GM23338 (cell line): ENCODE measurements around the gene TLE1. TPM values are rescaled to one million over a fixed set of nuclear protein-coding genes. Genes with fewer than 3 reads are reported as not detected.

Source experiments
- ATAC-seq: fragments of 200-7000 bp; cut with Tn5 transposase; 3 replicates; pipeline ENCODE4 v1.9.1; 2020
- DNase-seq: peaks from one replicate; pipeline ENCODE4 v3.0.0-alpha.2; 2015; ENCODE audit warnings: low spot score
- H2AFZ ChIP-seq: fragments of 200-600 bp; sonication (generic); 2 replicates; pipeline ENCODE4 v1.8.0; 2016; ENCODE audit warnings: antibody characterized with exemption, mild to moderate bottlenecking, moderate library complexity
- H3F3A ChIP-seq: fragments of 200-600 bp; sonication (generic); replicated peaks from 2 replicates; pipeline ENCODE4 v1.8.0; 2017; ENCODE audit warnings: antibody characterized with exemption, mixed run types, low read depth
- H3K27ac ChIP-seq: fragments of 200-600 bp; sonication (generic); 2 replicates; pipeline ENCODE4 v1.6.1; 2016; ENCODE audit warnings: low read depth
- H3K27me3 ChIP-seq: fragments of 200-600 bp; sonication (generic); 2 replicates; pipeline ENCODE4 v1.8.0; 2016; ENCODE audit warnings: mild to moderate bottlenecking, mixed run types, moderate library complexity; ENCODE audit not compliant: insufficient read depth
- H3K36me3 ChIP-seq: fragments of 200-600 bp; sonication (generic); 2 replicates; pipeline ENCODE4 v1.8.0; 2016; ENCODE audit warnings: mild to moderate bottlenecking; ENCODE audit not compliant: insufficient read depth
- H3K4me1 ChIP-seq: fragments of 200-600 bp; sonication (generic); 2 replicates; pipeline ENCODE4 v1.8.0; 2016; ENCODE audit warnings: mild to moderate bottlenecking, moderate library complexity; ENCODE audit not compliant: insufficient read depth
- H3K4me2 ChIP-seq: fragments of 200-600 bp; sonication (generic); 2 replicates; pipeline ENCODE4 v1.7.1; 2017; ENCODE audit warnings: mixed run types
- H3K4me3 ChIP-seq: fragments of 200-600 bp; sonication (generic); 2 replicates; pipeline ENCODE4 v1.6.1; 2016; ENCODE audit warnings: mixed run types
- H3K79me2 ChIP-seq: fragments of 200-600 bp; sonication (generic); replicated peaks from 2 replicates; pipeline ENCODE4 v1.8.0; 2017; ENCODE audit warnings: mild to moderate bottlenecking; ENCODE audit not compliant: insufficient read depth
- H3K9me2 ChIP-seq: fragments of 200-600 bp; sonication (generic); 2 replicates; pipeline ENCODE4 v1.8.0; 2017; ENCODE audit not compliant: insufficient read depth
- H4K20me1 ChIP-seq: fragments of 200-600 bp; sonication (generic); replicated peaks from 2 replicates; pipeline ENCODE4 v1.8.0; 2017; ENCODE audit warnings: mild to moderate bottlenecking; ENCODE audit not compliant: insufficient read depth
- H3K27ac Mint-ChIP-seq: 2 replicates; pipeline ENCODE4 v1.8.0; 2020; ENCODE audit warnings: inconsistent platforms, mild to moderate bottlenecking, moderate library complexity, mixed read lengths
- H3K27me3 Mint-ChIP-seq: 3 replicates; pipeline ENCODE4 v1.8.0; 2022; ENCODE audit warnings: low read depth, mild to moderate bottlenecking, moderate library complexity, mixed read lengths, inconsistent platforms; ENCODE audit not compliant: insufficient read depth, poor library complexity
- H3K36me3 Mint-ChIP-seq: 3 replicates; pipeline ENCODE4 v1.8.0; 2021; ENCODE audit warnings: low read depth, mild to moderate bottlenecking, inconsistent platforms, moderate library complexity, mixed read lengths
- H3K4me1 Mint-ChIP-seq: 3 replicates; pipeline ENCODE4 v1.8.0; 2020; ENCODE audit warnings: mild to moderate bottlenecking, inconsistent platforms, mixed read lengths
- H3K4me3 Mint-ChIP-seq: 3 replicates; pipeline ENCODE4 v1.8.0; 2021; ENCODE audit warnings: moderate library complexity, mild to moderate bottlenecking, inconsistent platforms, mixed read lengths
- H3K9me3 Mint-ChIP-seq: 3 replicates; pipeline ENCODE4 v1.8.0; 2020; ENCODE audit warnings: moderate library complexity, mild to moderate bottlenecking, inconsistent platforms, mixed read lengths
- CREB1 ChIP-seq: fragments of 250-450 bp; sonication (Bioruptor Pico); IDR thresholded peaks from 2 replicates; pipeline ENCODE4 v1.5.0; 2020; ENCODE audit warnings: low read depth, mild to moderate bottlenecking, moderate library complexity
- CTCF ChIP-seq, 2 experiments: fragments of 200-600 bp in 1 of 2; sonication (generic) in 1 of 2; conservative IDR thresholded peaks; 2 replicates each; pipeline versions ENCODE4 v1.5.1 to v1.6.1; 2016 to 2017; ENCODE audit warnings: antibody characterized with exemption in 2 of 2, low read depth in 2 of 2, mild to moderate bottlenecking in 2 of 2, moderate library complexity in 1 of 2
- EZH2 ChIP-seq: fragments of 200-600 bp; sonication (generic); IDR thresholded peaks from one replicate; pipeline ENCODE4 v1.8.0; 2017; ENCODE audit warnings: antibody characterized with exemption, mild to moderate bottlenecking, low read depth; ENCODE audit not compliant: unreplicated experiment
- EZH2phosphoT487 ChIP-seq: fragments of 200-600 bp; sonication (generic); IDR thresholded peaks from one replicate; pipeline ENCODE4 v1.8.1; 2018; ENCODE audit warnings: antibody characterized with exemption; ENCODE audit not compliant: unreplicated experiment
- JUNB ChIP-seq: IDR thresholded peaks from one replicate; pipeline ENCODE4 v1.6.1; 2016; ENCODE audit warnings: antibody characterized with exemption; ENCODE audit not compliant: unreplicated experiment
- NANOG ChIP-seq: IDR thresholded peaks from 2 replicates; pipeline ENCODE4 v1.6.1; 2016; ENCODE audit warnings: antibody characterized with exemption, borderline replicate concordance
- POLR2AphosphoS5 ChIP-seq: IDR thresholded peaks from 2 replicates; pipeline ENCODE4 v1.6.1; 2016; ENCODE audit warnings: antibody characterized with exemption, low read depth
- REST ChIP-seq: IDR thresholded peaks from one replicate; pipeline ENCODE4 v1.6.1; 2018; ENCODE audit warnings: antibody characterized with exemption; ENCODE audit not compliant: unreplicated experiment
- STAT1 ChIP-seq: IDR thresholded peaks from one replicate; pipeline ENCODE4 v1.6.1; 2016; ENCODE audit warnings: antibody characterized with exemption; ENCODE audit not compliant: unreplicated experiment
- ZNF114 ChIP-seq: fragments of 250-450 bp; sonication (Bioruptor Pico); IDR thresholded peaks from 2 replicates; pipeline ENCODE4 v1.5.0; 2020; ENCODE audit warnings: mild to moderate bottlenecking, moderate library complexity
- ZNF331 ChIP-seq: fragments of 250-450 bp; sonication (Bioruptor Pico); IDR thresholded peaks from 2 replicates; pipeline ENCODE4 v1.5.0; 2020; ENCODE audit warnings: low read depth, mild to moderate bottlenecking, moderate library complexity
- ZNF462 ChIP-seq: fragments of 250-450 bp; sonication (Bioruptor Pico); IDR thresholded peaks from 2 replicates; pipeline ENCODE4 v1.5.0; 2020; ENCODE audit warnings: mild to moderate bottlenecking, moderate library complexity
- polyA plus RNA-seq: library from polyadenylated mRNA; unstranded; fragments of >200 nt; fragmentation: Nextera tagmentation; extraction: Ambion mirVana; gene quantifications from 2 replicates; pipeline ENCODE4 v1.2.1, GENCODE V29; 2016
- total RNA-seq: library from RNA; depleted of rRNA; stranded (reverse); fragments of >200 nt; shearing (Covaris generic); gene quantifications from 2 replicates; pipeline ENCODE4 v1.2.3, GENCODE V29; 2014
- TF ChIP-seq, protein P1 (sequence below): IDR thresholded peaks from 2 replicates; pipeline ENCODE4 v1.6.1; 2016; ENCODE audit warnings: antibody characterized with exemption

TLE1 gene
- total and polyA plus RNA-seq, 2 experiments from 2014 or later, result 58.1 to 132 TPM

DNA sequence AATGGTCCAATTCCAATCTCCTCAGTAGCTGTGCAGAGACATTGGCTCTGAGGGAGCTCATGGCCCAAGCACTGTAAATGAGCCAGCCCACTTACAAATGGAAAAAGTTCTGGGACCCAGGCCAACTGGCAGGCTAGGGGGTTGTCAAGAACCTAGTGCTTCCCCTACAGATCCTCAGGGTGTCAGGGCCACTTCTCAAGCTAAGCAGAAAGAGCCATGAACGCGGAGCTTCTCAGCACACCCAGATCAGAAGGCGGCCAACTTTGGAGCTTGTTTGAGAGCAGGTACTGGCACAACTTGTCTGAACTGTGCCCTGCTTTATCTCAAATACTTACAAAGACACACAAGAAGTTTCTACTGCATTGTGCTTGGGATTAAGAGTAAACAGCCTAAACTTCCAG lies 17.5 kb downstream of the TLE1 start:
- no peak overlapping the region for H3K27ac ChIP-seq
- no peak overlapping the region for H3K4me2 ChIP-seq
- Mint-ChIP-seq H3K27ac (no peak overlapping the region), H3K4me1 (peaks cover 62% of the 10 kb centered on the region), H3K36me3 (peaks cover 74% of the 10 kb centered on the region), H3K27me3 (peaks cover 9% of the 10 kb centered on the region), H3K4me3 (no peak overlapping the region), H3K9me3 (no peaks in the 10 kb centered on the region)
- H3K36me3 ChIP-seq, result peaks cover 20% of the 10 kb centered on the region; the same call in 1 of the 2 replicates
- H3F3A ChIP-seq, result 0 out of 2 replicates have a peak, but pooled peaks cover 12% of the 10 kb centered on the region
- no peaks in the 10 kb centered on the region for H3K9me2 ChIP-seq
- H4K20me1 ChIP-seq, result peaks cover 68% of the 10 kb centered on the region
- no peak overlapping the region for H3K4me3 ChIP-seq
- peaks cover 100% of the 10 kb centered on the region for H3K79me2 ChIP-seq
- DNase-seq (no peak), ATAC-seq (no peak)
- peaks cover 51% of the 10 kb centered on the region for H3K4me1 ChIP-seq
- H3K27me3 ChIP-seq, result no peaks in the 10 kb centered on the region
- no peak overlapping the region for H2AFZ ChIP-seq
- TF ChIP-seq NANOG (no peak), EZH2 (no peak), POLR2AphosphoS5 (no peak), ZNF331 (CRISPR knock-in tag) (no peak), CREB1 (no peak), CTCF (conservative IDR thresholded peaks at IDR 0.05; ENCODE audit: low read depth in 2 of 2) (no peak), REST (no peak), STAT1 (no peak), EZH2phosphoT487 (no peak), ZNF114 (CRISPR knock-in tag) (no peak), JUNB (no peak), ZNF462 (no peak)
- TF ChIP-seq, protein P1, sequence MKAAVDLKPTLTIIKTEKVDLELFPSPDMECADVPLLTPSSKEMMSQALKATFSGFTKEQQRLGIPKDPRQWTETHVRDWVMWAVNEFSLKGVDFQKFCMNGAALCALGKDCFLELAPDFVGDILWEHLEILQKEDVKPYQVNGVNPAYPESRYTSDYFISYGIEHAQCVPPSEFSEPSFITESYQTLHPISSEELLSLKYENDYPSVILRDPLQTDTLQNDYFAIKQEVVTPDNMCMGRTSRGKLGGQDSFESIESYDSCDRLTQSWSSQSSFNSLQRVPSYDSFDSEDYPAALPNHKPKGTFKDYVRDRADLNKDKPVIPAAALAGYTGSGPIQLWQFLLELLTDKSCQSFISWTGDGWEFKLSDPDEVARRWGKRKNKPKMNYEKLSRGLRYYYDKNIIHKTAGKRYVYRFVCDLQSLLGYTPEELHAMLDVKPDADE, result no peak
